EH (cell line): ENCODE measurements around the gene CITED1.
A peak's percentile ranks its signal among the peaks of the same experiment; 100 is the strongest.
"Not testable (repeated sequence)": the region's sequence is repeated elsewhere in the genome, so short reads cannot be mapped to it uniquely, and the experiment has no call there.

Experiments
- DNase-seq: peaks from one replicate; pipeline ENCODE4 v3.0.0-alpha.2; 2015; ENCODE audit warnings: low read depth

The CITED1 gene

GRCh38 chrX:72305286-72306084 is at the start of gene CITED1:
TSS of gene CITED1 (minus strand) at chrX:72305914. CDS start at chrX:72302869, 3,045 bp downstream.
- DNase-seq = peak; percentile 6

DNA sequence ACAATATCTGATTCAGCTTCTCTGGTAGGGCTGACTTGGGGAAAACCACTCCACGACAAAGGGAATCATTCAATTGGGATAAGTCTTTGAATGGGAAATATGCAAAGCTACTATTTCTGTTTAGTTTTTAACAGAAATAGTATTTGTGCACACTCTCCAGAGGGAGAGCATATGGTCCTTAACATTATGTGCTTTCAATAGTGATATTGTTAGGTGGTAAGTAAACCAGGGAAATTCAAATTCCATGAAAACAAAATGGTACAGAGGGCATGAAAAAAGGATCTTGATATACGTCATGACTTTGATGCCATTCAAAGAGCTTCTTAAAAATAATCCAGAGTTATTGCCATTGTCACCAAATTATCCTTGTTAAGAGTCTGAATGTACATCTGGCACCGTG is 47.1 kb upstream of the CITED1 start:
- no peak for DNase-seq

DNA sequence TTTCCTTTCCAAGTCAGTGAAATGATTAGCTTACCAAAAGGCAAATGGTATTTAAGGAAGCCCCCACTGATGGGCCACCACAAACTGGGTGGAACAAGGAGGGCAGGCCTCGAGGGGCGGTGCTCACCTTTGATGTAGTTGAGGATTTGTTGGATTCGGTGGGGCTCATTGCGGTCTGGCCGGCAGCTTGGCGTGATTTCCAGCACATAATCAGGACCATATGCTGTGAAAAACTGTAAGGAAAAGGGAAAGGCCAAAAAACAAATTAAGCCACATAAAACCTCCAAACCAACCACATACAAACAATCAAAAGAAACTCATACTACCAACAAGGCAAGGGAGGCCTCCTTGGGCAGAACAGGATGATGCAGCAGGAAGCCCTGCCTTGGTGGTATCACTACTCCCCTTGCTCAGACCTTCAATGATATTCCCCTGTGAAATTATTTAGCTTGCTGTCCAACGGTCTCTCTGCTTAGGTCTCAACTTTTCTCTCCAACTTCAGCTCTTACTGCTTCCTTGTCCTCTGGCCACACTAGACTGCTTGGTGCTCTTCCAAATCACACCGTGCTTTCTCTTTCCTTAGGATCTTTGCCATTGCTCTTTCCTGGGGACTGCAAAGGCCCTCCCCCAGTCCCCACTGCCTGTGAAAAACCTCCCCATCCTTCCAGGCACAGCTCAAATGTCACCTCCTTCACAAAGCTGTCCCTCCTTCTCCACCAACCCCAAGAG is 46.1 kb upstream of the CITED1 start:
- DNase-seq = peak; percentile 50

DNA sequence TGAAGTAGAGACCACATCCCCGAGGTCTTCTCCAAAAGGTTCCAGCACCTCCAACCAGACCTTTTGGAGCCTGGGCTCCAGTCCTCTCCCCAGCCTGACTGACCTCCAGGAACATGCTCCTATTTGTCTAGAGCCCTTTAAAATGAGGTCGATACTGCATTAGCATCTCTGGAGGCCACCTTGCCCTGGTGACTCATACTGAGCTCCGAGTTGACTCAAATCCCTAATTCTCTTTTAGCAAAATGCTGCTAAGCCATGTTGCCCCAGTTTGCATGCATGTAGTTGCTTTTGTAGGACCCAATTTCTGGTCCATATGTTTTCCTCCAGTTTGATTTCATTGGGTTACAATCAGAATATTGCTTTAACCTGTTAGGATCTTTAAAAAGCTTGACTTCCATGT is 43.5 kb upstream of the CITED1 start:
- DNase-seq = no peak

DNA sequence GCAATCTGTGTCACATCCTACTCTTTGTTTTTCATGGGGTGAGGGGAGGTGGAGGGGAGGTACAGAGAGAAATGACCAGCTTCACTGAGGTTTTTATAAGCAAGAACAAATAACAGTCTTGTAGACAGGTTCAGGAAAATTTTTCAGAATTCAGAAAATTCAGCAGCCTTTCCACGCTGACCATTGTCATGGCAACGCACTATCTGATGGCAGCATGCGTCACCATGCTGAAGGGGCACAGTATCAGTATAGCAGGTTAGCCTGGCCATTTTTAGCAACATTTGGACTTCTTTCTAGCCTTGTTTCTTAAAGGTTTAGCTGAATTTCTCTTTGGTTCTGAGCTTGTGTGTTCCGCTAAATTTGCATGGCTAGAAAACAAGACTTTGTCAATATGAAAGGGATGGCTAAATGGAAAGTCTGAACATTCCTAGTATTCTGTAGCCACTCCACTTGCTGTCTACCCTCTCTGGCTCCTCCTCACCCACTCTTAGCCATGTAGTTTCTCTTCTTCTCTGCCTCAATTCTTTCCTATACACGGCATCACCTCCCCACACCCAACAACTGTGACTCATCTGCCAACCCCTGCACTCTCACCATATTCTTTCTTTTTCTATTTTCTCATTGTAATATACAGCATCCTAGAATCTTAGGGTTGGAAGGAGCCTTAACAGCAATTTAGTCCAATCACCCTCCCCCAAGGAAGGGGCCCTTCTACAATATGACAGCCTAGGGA is 42.7 kb upstream of the CITED1 start:
- no peak for DNase-seq

DNA sequence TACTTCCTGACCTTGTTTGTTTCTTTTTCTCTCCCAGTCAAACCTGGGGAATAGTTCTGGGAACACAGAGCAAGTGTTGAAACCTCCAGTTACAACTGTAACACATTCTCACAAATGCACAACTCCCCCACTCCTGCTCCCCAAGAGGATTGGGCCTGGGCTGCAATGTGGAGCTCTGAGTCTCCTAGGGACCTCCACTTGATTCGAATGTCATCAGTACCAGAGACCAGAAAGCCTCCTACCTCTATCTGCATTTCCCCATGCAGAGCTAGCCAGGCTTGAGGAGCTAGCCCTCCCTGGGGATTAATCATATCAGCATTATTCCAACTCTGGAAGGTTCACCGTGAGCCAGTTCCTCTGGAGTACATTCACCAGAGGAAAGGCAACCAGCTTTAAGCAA is 41.7 kb upstream of the CITED1 start:
- no peak for DNase-seq

GRCh38 chrX:72346302-72346949 is 40.7 kb upstream of the CITED1 start:
- no peak for DNase-seq

DNA sequence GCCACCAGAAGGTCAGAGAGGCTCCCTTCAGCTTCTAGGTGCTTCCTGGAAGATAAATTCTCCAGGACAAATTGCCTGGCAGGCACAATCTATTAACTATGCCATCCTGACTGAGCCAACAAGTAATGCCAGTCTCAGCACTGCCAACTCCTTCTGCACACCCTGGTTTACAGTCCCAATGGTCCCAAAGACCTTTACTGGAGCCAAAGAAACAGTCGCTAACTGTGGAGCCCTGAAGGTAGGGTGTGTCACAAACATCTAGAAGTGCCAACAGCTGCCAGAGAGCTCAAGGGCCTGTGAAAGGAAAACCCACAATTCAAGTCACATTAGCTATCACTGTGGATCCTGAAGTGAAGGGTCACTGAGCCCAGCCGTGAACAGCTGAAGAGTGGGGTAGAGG is 34.9 kb upstream of the CITED1 start:
- DNase-seq = no peak

DNA sequence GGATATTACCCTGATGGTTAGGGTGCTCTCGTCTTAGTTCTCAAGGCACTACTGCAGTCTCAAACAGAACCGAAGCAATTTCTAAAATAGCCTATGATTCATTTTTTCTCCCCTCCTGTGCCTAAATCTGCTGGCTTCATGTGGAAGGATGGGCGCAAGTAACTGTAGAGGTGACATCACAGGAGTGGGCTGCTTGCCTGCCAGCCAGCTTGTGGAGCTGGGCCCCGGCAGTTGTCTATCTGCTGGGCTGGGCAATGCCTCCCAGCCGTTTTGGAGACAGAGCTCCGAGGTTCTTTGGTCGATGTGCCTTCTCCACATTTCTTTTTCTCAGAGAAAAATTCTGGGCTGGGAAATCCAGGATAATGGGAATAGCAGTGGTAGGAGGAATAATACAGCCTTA is 34.3 kb upstream of the CITED1 start:
- DNase-seq = no peak

DNA sequence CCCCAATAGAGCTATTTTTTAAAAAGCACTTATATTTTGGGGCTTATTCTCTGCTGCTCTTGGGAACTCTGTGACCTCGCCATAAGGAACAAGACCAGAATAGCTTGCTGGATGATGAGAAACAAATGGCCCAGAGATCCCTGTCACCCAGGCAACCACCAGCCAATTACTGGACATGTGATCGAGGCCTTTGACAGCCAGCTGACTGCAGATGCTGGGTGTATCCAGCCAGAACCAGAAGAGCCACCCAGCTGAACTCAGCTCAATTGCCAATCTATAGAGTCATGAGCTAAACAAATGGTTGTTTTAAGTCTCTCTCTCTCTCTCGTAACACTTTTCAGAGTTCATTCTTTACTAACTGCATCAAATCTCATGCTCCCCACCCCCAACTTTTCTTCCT is 24.4 kb upstream of the CITED1 start:
- no peak for DNase-seq

GRCh38 chrX:72326605-72327300 is 21.0 kb upstream of the CITED1 start:
- no peak for DNase-seq

DNA sequence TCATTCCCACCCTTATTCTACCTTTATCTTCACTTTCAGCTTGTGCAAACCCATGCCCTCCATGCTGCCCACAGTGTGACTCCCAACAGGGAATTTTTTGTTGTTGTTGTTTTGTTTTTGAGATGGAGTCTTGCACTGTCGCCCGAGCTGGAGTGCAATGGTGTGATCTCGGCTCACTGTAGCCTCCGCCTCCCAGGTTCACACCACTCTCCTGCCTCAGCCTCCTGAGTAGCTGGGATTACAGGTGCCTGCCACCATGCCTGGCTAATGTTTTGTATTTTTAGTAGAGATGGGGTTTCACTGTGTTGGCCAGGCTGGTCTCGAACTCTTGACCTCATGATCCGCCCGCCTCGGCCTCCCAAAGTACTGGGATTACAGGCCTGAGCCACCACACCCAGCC is 13.9 kb upstream of the CITED1 start:
- DNase-seq = not testable (repeated sequence)

- DNase-seq = no peak
Measured at GRCh38 chrX:72317139-72317538, 11.4 kb upstream of the CITED1 start.

DNA sequence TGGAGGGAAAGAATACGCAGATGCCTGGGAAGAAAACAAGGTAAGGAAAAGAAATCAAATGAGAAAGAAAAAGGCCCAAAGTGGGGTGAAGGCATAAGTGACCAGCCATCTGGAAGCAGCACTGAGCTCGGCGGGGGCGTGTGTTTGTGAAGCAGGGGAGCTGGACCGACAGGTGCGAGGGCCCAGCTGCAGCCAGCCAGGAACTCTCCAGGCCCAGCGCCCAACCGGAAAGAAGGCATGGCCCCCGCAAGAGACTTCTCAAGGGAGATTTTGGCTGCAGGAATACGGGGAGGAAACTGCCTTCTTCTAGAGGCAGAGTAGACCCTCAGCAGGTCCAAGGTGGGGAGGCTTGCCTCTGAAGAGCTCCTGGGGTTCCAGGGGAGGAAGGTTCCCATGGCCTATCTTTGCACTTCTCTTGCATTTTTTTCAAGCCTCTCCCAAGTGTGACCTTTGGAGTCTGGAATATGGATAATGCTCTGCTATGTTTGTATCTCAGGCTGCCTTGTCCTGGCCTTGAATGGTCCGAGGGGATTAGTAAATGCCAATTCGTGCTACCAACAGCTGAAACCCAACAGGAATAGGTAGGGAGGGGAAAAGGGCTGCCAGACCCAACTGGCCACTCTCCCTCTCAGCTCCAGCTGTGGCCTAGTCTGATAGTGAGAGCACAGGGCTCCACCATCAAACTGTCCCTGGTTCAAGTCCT is 10.8 kb upstream of the CITED1 start:
- DNase-seq = no peak

- no peak for DNase-seq
Measured at GRCh38 chrX:72314881-72315280, 9.2 kb upstream of the CITED1 start.

DNA sequence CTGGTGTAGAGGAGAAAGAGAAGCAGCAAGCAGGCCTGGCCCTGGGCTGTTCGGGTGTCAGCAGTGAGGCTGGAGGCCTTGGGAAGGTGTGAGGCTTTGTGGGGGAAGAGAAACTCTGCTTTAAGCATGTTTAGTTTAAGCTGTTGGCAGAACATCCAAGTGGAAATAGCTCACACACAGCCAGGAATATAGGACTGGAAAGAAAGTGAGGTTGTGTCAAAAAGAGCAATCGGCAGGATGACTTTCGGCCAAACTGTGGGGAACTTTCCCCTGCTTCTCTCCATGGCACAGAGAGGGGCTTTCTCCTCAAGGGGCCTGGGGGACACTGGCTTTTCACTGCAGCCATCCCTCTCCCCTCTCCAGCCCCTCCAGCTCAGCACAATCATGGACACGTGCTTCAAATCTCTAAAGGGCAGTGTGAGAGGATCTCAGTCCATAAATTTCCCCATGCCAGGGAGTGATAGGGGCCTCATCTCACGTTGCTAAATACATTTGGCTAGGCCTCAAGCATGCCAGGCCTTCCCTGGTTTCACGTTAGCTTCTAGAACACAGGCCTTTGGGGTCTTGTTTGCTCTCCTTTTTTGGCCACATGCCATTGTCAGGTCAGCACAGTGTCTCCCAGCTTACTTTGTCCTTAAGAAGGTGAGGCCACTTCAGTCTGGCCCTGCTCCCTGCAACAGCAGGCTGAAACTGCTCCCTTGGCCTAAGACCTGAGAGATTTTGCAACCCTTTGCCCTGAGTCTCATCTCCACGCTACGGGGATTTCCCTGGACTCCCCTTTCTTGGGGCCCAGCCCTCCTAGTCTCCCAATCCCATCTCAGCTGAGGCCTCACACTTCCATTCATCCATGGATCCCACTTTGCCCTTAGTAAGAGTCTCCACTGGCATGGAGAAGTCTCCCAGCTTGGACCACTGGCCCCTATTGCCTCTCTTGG is 8.3 kb upstream of the CITED1 start:
- DNase-seq = no peak

GRCh38 chrX:72312311-72312940 is 6.7 kb upstream of the CITED1 start:
- no peak for DNase-seq

GRCh38 chrX:72309297-72310071 is 3.8 kb upstream of the CITED1 start:
- no peak for DNase-seq
